HepG2 (cell line): Measurements from ENCODE around the gene TNFSF12. TPM values are rescaled to one million over a fixed set of nuclear protein-coding genes. Genes with fewer than 3 reads are reported as not detected.

Source experiments
- ARID3A ChIP-seq: IDR thresholded peaks from 2 replicates; pipeline ENCODE4 v1.6.1; 2012; ENCODE audit warnings: low read depth, low read length, improper control_type of control experiment
- ASH2L ChIP-seq: fragments of 300-600, 200-600 bp; sonication (generic); IDR thresholded peaks from 2 replicates; pipeline ENCODE4 v1.7.0; 2017; ENCODE audit warnings: low read depth, mild to moderate bottlenecking, moderate library complexity, mixed read lengths, low read length; ENCODE audit not compliant: insufficient read length
- ATRX ChIP-seq: sonication (generic); formaldehyde crosslinking; IDR thresholded peaks from 2 replicates; pipeline ENCODE4 v1.4.0; 2020; ENCODE audit warnings: missing genetic modification reagents, borderline replicate concordance
- DR1 ChIP-seq: sonication (generic); formaldehyde crosslinking; IDR thresholded peaks from 2 replicates; pipeline ENCODE4 v1.8.0; 2021; ENCODE audit warnings: mild to moderate bottlenecking, missing genetic modification reagents, inconsistent platforms
- FOXO4 ChIP-seq: sonication (generic); formaldehyde crosslinking; conservative IDR thresholded peaks from 2 replicates; pipeline ENCODE4 v1.8.1; 2023; ENCODE audit warnings: missing genetic modification reagents
- MAFK ChIP-seq, 2 experiments: IDR thresholded peaks in 1 of 2; conservative IDR thresholded peaks in 1 of 2; 2 replicates each; pipeline ENCODE4 v1.6.1; 2011; ENCODE audit warnings: improper control_type of control experiment in 2 of 2, low read length in 2 of 2
- PAXIP1 ChIP-seq: sonication (generic); formaldehyde crosslinking; conservative IDR thresholded peaks from 2 replicates; pipeline ENCODE4 v1.4.0; 2020; ENCODE audit warnings: mild to moderate bottlenecking, missing genetic modification reagents, moderate library complexity
- SPEN ChIP-seq: sonication (generic); formaldehyde crosslinking; IDR thresholded peaks from 2 replicates; pipeline ENCODE4 v1.5.1; 2020; ENCODE audit warnings: low read depth, mild to moderate bottlenecking, missing genetic modification reagents
- SUZ12 ChIP-seq: fragments of 150-350 bp; IDR thresholded peaks from 2 replicates; pipeline ENCODE4 v1.6.1; 2014; ENCODE audit warnings: low read depth, low read length
- TAF1 ChIP-seq: sonication (generic); formaldehyde crosslinking; IDR thresholded peaks from 2 replicates; pipeline ENCODE4 v1.4.0; 2020; ENCODE audit warnings: missing genetic modification reagents
- THAP11 ChIP-seq: IDR thresholded peaks from 2 replicates; pipeline ENCODE4 v1.6.1; 2016; ENCODE audit warnings: missing biosample characterization, missing genetic modification reagents
- TOE1 ChIP-seq: sonication (generic); formaldehyde crosslinking; IDR thresholded peaks from 2 replicates; pipeline ENCODE4 v1.4.0; 2020; ENCODE audit warnings: mild to moderate bottlenecking, missing genetic modification reagents
- TOPORS ChIP-seq: sonication (generic); formaldehyde crosslinking; IDR thresholded peaks from 2 replicates; pipeline ENCODE4 v1.8.0; 2023; ENCODE audit warnings: mild to moderate bottlenecking, missing genetic modification reagents
- ZBTB34 ChIP-seq: sonication (generic); formaldehyde crosslinking; IDR thresholded peaks from 2 replicates; pipeline ENCODE4 v1.8.0; 2022; ENCODE audit warnings: mild to moderate bottlenecking, missing genetic modification reagents
- ZFP41 ChIP-seq: sonication (generic); formaldehyde crosslinking; IDR thresholded peaks from 2 replicates; pipeline ENCODE4 v1.4.0; 2020; ENCODE audit warnings: mild to moderate bottlenecking, missing genetic modification reagents, borderline replicate concordance
- ZNF225 ChIP-seq: sonication (generic); formaldehyde crosslinking; IDR thresholded peaks from 2 replicates; pipeline ENCODE4 v1.4.0; 2020; ENCODE audit warnings: mild to moderate bottlenecking, missing genetic modification reagents
- ZNF576 ChIP-seq: sonication (generic); formaldehyde crosslinking; IDR thresholded peaks from 2 replicates; pipeline ENCODE4 v1.4.0; 2020; ENCODE audit warnings: mild to moderate bottlenecking, missing genetic modification reagents
- ZNF781 ChIP-seq: sonication (generic); formaldehyde crosslinking; IDR thresholded peaks from 2 replicates; pipeline ENCODE4 v1.5.1; 2020; ENCODE audit warnings: borderline replicate concordance, mild to moderate bottlenecking, missing genetic modification reagents; ENCODE audit errors: not compliant biosample characterization
- ZNF83 ChIP-seq: sonication (generic); formaldehyde crosslinking; IDR thresholded peaks from 2 replicates; pipeline ENCODE4 v1.4.0; 2020; ENCODE audit warnings: missing genetic modification reagents, mild to moderate bottlenecking, borderline replicate concordance
- polyA plus RNA-seq, 8 experiments: library from polyadenylated mRNA; depleted of rRNA in 3 of 8; stranded (reverse) in 7 of 8; unstranded in 1 of 8; fragments of >200 nt; fragmentation: Illumina TruSeq in 4 of 8; extraction: Trizol in 4 of 8; gene quantifications; 2 replicates each; pipeline versions ENCODE4 v1.2.1 to v1.2.3, GENCODE V29; 2011 to 2016; ENCODE audit warnings: low read depth in 4 of 8, missing spikeins in 1 of 8, mixed read lengths in 1 of 8; ENCODE audit not compliant: insufficient read depth in 1 of 8
- total RNA-seq, 5 experiments: library from RNA; depleted of rRNA; stranded (reverse); fragments of >200 nt; fragmentation: Illumina TruSeq; extraction: Trizol; gene quantifications; 2 replicates each; pipeline ENCODE4 v1.2.3, GENCODE V29; 2016; ENCODE audit warnings: low read depth in 1 of 5

TNFSF12 gene
- total and polyA plus RNA-seq, 2 of the 13 experiments (the other 11 are each of a cell fraction or from before 2014, with no cell fraction given): 0.93 to 7.2 TPM

- no peak for TF ChIP-seq DR1 (CRISPR knock-in tag)
- no peak for TF ChIP-seq ZNF576 (CRISPR knock-in tag)
- TF ChIP-seq SUZ12: no peak
- TF ChIP-seq TAF1 (CRISPR knock-in tag): no peak
- TF ChIP-seq ARID3A: no peak
- no peak for TF ChIP-seq ATRX (CRISPR knock-in tag)
- TF ChIP-seq FOXO4: no peak
- 0 out of 2 replicates have a peak, but pooled peaks have one; percentile 18 for TF ChIP-seq THAP11 (CRISPR knock-in tag)
- no peak for TF ChIP-seq MAFK (conservative IDR thresholded peaks at IDR 0.05 in 1 of 2, IDR thresholded peaks at IDR 0.05 in 1 of 2; ENCODE audit: low read length in 2 of 2)
- TF ChIP-seq TOE1 (CRISPR knock-in tag): no peak
- TF ChIP-seq ZNF225 (CRISPR knock-in tag): no peak
- no peak for TF ChIP-seq ZNF83 (CRISPR knock-in tag)
- TF ChIP-seq ZNF781 (CRISPR knock-in tag): no peak
- TF ChIP-seq ZBTB34 (CRISPR knock-in tag): no peak
- TF ChIP-seq SPEN (CRISPR knock-in tag): 0 out of 2 replicates have a peak, but pooled peaks have one; percentile 13
- no peak for TF ChIP-seq TOPORS (CRISPR knock-in tag)
- TF ChIP-seq ZFP41 (CRISPR knock-in tag): no peak
- no peak for TF ChIP-seq PAXIP1 (CRISPR knock-in tag)
- TF ChIP-seq ASH2L: no peak
These were observed 11.5 kb downstream of the TNFSF12 start (continued) for GRCh38 chr17:7560172-7561027.
